NT2/D1 (cell line): Measurements from ENCODE around the gene POLR2H.

ENCODE experiments used
- DNase-seq: peaks from one replicate; pipeline ENCODE4 v3.0.0-alpha.2; 2011; ENCODE audit warnings: low read depth, low spot score
- H3K27me3 ChIP-seq: 2 replicates; pipeline ENCODE4 v1.6.0; 2011; ENCODE audit warnings: mild to moderate bottlenecking; ENCODE audit not compliant: insufficient read length, insufficient read depth
- H3K36me3 ChIP-seq: 2 replicates; pipeline ENCODE4 v1.6.1; 2011; ENCODE audit warnings: mild to moderate bottlenecking, low read length, mixed read lengths; ENCODE audit not compliant: insufficient read depth, insufficient read length
- H3K4me1 ChIP-seq: 2 replicates; pipeline ENCODE4 v1.5.1; 2011; ENCODE audit not compliant: insufficient read depth, insufficient read length
- H3K4me3 ChIP-seq: 2 replicates; pipeline ENCODE4 v1.5.1; 2011; ENCODE audit warnings: low read depth; ENCODE audit not compliant: insufficient read length
- H3K9ac ChIP-seq: 2 replicates; pipeline ENCODE4 v1.6.0; 2011; ENCODE audit warnings: low read depth; ENCODE audit not compliant: insufficient read length
- H3K9me3 ChIP-seq: 2 replicates; pipeline ENCODE4 v1.5.1; 2011; ENCODE audit warnings: mild to moderate bottlenecking, low read length; ENCODE audit not compliant: insufficient read depth
- SUZ12 ChIP-seq: IDR thresholded peaks from 2 replicates; pipeline ENCODE4 v1.6.1; 2011; ENCODE audit not compliant: insufficient read length, insufficient read depth; ENCODE audit errors: extremely low read depth
- YY1 ChIP-seq: IDR thresholded peaks from 2 replicates; pipeline ENCODE4 v1.6.1; 2011; ENCODE audit not compliant: insufficient read length, insufficient read depth
- ZNF274 ChIP-seq: IDR thresholded peaks from 2 replicates; pipeline ENCODE4 v1.6.1; 2011; ENCODE audit warnings: mild to moderate bottlenecking, low read depth, low read length

POLR2H gene

GRCh38 chr3:184320104-184320445 lies 41.4 kb upstream of the POLR2H start:
- H3K9me3 ChIP-seq: no peaks in the 10 kb centered on the region
- peaks cover 21% of the 10 kb centered on the region for H3K4me1 ChIP-seq
- H3K9ac ChIP-seq: no peak overlapping the region
- H3K4me3 ChIP-seq: no peak overlapping the region
- no peak for TF ChIP-seq YY1
- no peak for TF ChIP-seq SUZ12
- DNase-seq: no peak
- peaks cover 98% of the 10 kb centered on the region for H3K36me3 ChIP-seq
- H3K27me3 ChIP-seq: no peaks in the 10 kb centered on the region

- no peak overlapping the region for H3K9ac ChIP-seq
Measured at GRCh38 chr3:184321666-184322065, 39.8 kb upstream of the POLR2H start.

GRCh38 chr3:184322731-184323487 lies 38.6 kb upstream of the POLR2H start:
- H3K27me3 ChIP-seq: no peaks in the 10 kb centered on the region
- no peak overlapping the region for H3K4me3 ChIP-seq
- peaks cover 8% of the 10 kb centered on the region for H3K4me1 ChIP-seq
- no peak overlapping the region for H3K9ac ChIP-seq
- no peak for TF ChIP-seq YY1
- TF ChIP-seq SUZ12: no peak
- TF ChIP-seq ZNF274: no peak
- DNase-seq: no peak
- peaks cover 98% of the 10 kb centered on the region for H3K36me3 ChIP-seq
- H3K9me3 ChIP-seq: no peaks in the 10 kb centered on the region

More at GRCh38 chr3:184321666-184322065, 39.8 kb upstream of the POLR2H start:
- peaks cover 98% of the 10 kb centered on the region for H3K36me3 ChIP-seq
- no peaks in the 10 kb centered on the region for H3K27me3 ChIP-seq
- H3K9me3 ChIP-seq: no peaks in the 10 kb centered on the region
- DNase-seq: no peak
- no peak for TF ChIP-seq ZNF274
- no peak for TF ChIP-seq YY1
- no peak for TF ChIP-seq SUZ12
- H3K4me3 ChIP-seq: no peak overlapping the region
- peaks cover 14% of the 10 kb centered on the region for H3K4me1 ChIP-seq

- Histone ChIP-seq H3K4me3 (no peak overlapping the region), H3K36me3 (peaks cover 99% of the 10 kb centered on the region), H3K9ac (no peak overlapping the region), H3K27me3 (no peaks in the 10 kb centered on the region), H3K4me1 (peaks cover 8% of the 10 kb centered on the region), H3K9me3 (no peaks in the 10 kb centered on the region)
- TF ChIP-seq YY1 (no peak), SUZ12 (no peak), ZNF274 (no peak)
- DNase-seq: no peak
Measured at GRCh38 chr3:184323696-184324095, 37.8 kb upstream of the POLR2H start.

GRCh38 chr3:184325269-184325668 lies 36.2 kb upstream of the POLR2H start:
- Histone ChIP-seq H3K4me1 (no peaks in the 10 kb centered on the region), H3K9ac (no peak overlapping the region), H3K4me3 (no peak overlapping the region), H3K36me3 (peaks cover 98% of the 10 kb centered on the region), H3K27me3 (no peaks in the 10 kb centered on the region), H3K9me3 (no peaks in the 10 kb centered on the region)
- DNase-seq: no peak
- TF ChIP-seq ZNF274: no peak
- no peak for TF ChIP-seq SUZ12
- TF ChIP-seq YY1: no peak

- peaks cover 94% of the 10 kb centered on the region for H3K36me3 ChIP-seq
- no peaks in the 10 kb centered on the region for H3K4me1 ChIP-seq
- H3K27me3 ChIP-seq: no peaks in the 10 kb centered on the region
- no peak overlapping the region for H3K9ac ChIP-seq
- no peak for DNase-seq
- H3K9me3 ChIP-seq: no peaks in the 10 kb centered on the region
- no peak overlapping the region for H3K4me3 ChIP-seq
- TF ChIP-seq SUZ12 (no peak), ZNF274 (no peak), YY1 (no peak)
Measured at GRCh38 chr3:184325715-184326369, 35.7 kb upstream of the POLR2H start.

- no peak overlapping the region for H3K9ac ChIP-seq
- TF ChIP-seq YY1: no peak
- TF ChIP-seq ZNF274: no peak
- no peak for TF ChIP-seq SUZ12
- H3K4me3 ChIP-seq: no peak overlapping the region
- H3K9me3 ChIP-seq: no peaks in the 10 kb centered on the region
- H3K4me1 ChIP-seq: peaks cover 3% of the 10 kb centered on the region
- H3K36me3 ChIP-seq: peaks cover 94% of the 10 kb centered on the region
- H3K27me3 ChIP-seq: no peaks in the 10 kb centered on the region
- DNase-seq: no peak
Measured at GRCh38 chr3:184327171-184327570, 34.3 kb upstream of the POLR2H start.
